DOHH2 (cell line): ENCODE data around the gene DPCD.

ENCODE experiments used
- CTCF ChIP-seq: fragments of 200-600 bp; sonication (generic); IDR thresholded peaks from one replicate; pipeline ENCODE4 v1.5.1; 2014; ENCODE audit warnings: antibody characterized with exemption, mild to moderate bottlenecking, low read depth, low read length; ENCODE audit not compliant: poor library complexity, severe bottlenecking
- EZH2phosphoT487 ChIP-seq: fragments of 200-600 bp; sonication (generic); IDR thresholded peaks from 2 replicates; pipeline ENCODE4 v1.6.1; 2017; ENCODE audit warnings: borderline replicate concordance, mild to moderate bottlenecking, antibody characterized with exemption, low read length, moderate library complexity, mixed read lengths

DNA sequence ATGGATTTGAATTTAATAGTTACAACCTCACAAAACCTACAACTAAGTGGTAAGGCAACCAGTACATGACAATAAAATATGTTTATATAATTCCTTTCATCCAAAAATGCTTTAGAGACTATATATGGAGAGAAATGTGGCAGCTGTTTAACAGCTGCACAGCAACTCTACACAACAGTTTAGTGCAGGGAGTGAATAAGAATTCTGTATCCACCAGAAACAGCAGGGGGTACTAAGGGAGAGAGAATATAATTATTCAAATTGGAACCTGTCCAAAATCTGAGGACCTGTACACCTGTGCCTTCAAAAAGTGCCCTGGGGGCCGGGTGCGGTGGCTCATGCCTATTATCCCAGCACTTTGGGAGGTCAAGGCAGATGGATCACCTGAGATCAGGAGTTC is 49.7 kb upstream of the DPCD start:
- TF ChIP-seq CTCF, result no peak
- no peak for TF ChIP-seq EZH2phosphoT487
